ENCODE data around the gene CTTNBP2. TPM values are rescaled to one million over a fixed set of nuclear protein-coding genes. Genes with fewer than 3 reads are reported as not detected.

Gene CTTNBP2
- total RNA-seq, 2 donors from 2014 or later = 1.5 to 1.8 TPM

GRCh38 chr7:117830422-117830954 lies 42.8 kb downstream of the CTTNBP2 start:
- Histone ChIP-seq H3K9ac (ENCODE audit: low read depth in 2 of 2, low read length in 2 of 2) (no peak overlapping the region), H3K27ac (no peak overlapping the region), H3K9me3 (no peaks in the 10 kb centered on the region), H3K4me3 (no peak overlapping the region), H3K36me3 (no peaks in the 10 kb centered on the region), H3K4me1 (no peaks in the 10 kb centered on the region), H3K27me3 (no peaks in the 10 kb centered on the region)
- TF ChIP-seq CTCF (IDR thresholded peaks at IDR 0.05) = no peak
- intact Hi-C loops (cut with DNase I) = no loop called here
- no peak for DNase-seq

GRCh38 chr7:117829450-117830117 lies 43.7 kb downstream of the CTTNBP2 start:
- Histone ChIP-seq H3K4me3 (no peak overlapping the region), H3K9ac (ENCODE audit: low read depth in 2 of 2, low read length in 2 of 2) (no peak overlapping the region), H3K27me3 (no peaks in the 10 kb centered on the region), H3K9me3 (no peaks in the 10 kb centered on the region), H3K27ac (no peak overlapping the region), H3K4me1 (no peaks in the 10 kb centered on the region), H3K36me3 (no peaks in the 10 kb centered on the region)
- no peak for DNase-seq
- intact Hi-C loops (cut with DNase I) = no loop called here
- TF ChIP-seq CTCF (IDR thresholded peaks at IDR 0.05) = no peak

DNA sequence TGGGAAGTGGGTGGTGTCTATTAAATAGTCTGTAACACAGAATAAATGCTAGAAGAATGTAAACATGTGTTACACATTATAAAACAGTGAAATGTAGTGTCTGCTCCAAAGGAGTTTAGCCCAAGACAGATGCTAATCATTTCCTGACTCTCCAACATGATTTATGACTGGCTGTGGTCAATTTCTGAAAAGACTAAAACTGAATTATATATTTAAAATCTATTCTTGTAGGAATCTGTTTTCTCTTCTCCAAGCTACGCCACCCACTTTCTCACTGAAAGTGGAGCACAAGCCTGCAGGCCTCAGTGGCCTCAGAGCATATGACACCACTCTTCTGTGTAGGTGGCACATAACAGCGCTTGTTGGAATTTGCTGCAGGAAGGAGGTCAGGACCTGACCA lies 44.4 kb downstream of the CTTNBP2 start:
- H3K27me3 ChIP-seq = no peaks in the 10 kb centered on the region
- no peak overlapping the region for H3K9ac ChIP-seq (ENCODE audit: low read depth in 2 of 2, low read length in 2 of 2)
- no peaks in the 10 kb centered on the region for H3K36me3 ChIP-seq
- intact Hi-C loops (cut with DNase I) = no loop called here
- no peaks in the 10 kb centered on the region for H3K9me3 ChIP-seq
- no peak for DNase-seq
- no peak overlapping the region for H3K27ac ChIP-seq
- H3K4me1 ChIP-seq = no peaks in the 10 kb centered on the region
- no peak for TF ChIP-seq CTCF (IDR thresholded peaks at IDR 0.05)
- no peak overlapping the region for H3K4me3 ChIP-seq

GRCh38 chr7:117827862-117828261 lies 45.4 kb downstream of the CTTNBP2 start:
- H3K4me1 ChIP-seq = no peaks in the 10 kb centered on the region
- no peak overlapping the region for H3K27ac ChIP-seq
- H3K9ac ChIP-seq (ENCODE audit: low read depth in 2 of 2, low read length in 2 of 2) = no peak overlapping the region
- H3K27me3 ChIP-seq = no peaks in the 10 kb centered on the region
- no peaks in the 10 kb centered on the region for H3K9me3 ChIP-seq
- DNase-seq = no peak
- no peaks in the 10 kb centered on the region for H3K36me3 ChIP-seq
- no peak for TF ChIP-seq CTCF (IDR thresholded peaks at IDR 0.05)
- H3K4me3 ChIP-seq = no peak overlapping the region
- intact Hi-C loops (cut with DNase I) = no loop called here

DNA sequence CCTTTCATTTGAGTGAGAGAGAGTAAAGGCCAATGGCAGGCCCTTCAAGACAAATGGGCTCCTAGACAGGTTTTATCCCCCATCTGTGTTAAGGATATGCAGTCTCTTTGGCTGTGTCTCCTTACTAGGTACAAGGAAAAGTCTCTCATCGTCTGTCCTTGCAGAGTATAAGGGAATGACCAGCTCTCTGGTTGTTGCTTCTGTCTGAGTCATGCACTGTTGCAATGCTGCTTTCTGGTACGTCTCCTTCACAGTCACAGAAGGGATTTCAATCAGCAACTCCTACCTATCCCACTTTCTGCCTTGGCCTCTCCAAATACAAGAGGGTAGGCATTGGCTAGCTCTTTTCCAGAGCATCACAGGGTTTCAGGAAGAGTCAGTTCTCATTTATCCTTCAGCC lies 48.1 kb downstream of the CTTNBP2 start:
- Histone ChIP-seq H3K4me1 (no peaks in the 10 kb centered on the region), H3K4me3 (no peak overlapping the region), H3K27ac (no peak overlapping the region), H3K9ac (ENCODE audit: low read depth in 2 of 2, low read length in 2 of 2) (no peak overlapping the region), H3K36me3 (no peaks in the 10 kb centered on the region), H3K27me3 (no peaks in the 10 kb centered on the region), H3K9me3 (no peaks in the 10 kb centered on the region)
- no peak for TF ChIP-seq CTCF (IDR thresholded peaks at IDR 0.05)
- intact Hi-C loops (cut with DNase I) = loop anchor here (2.0 kb wide), 1 partner anchor 14 kb away; no protein-coding TSS in a partner anchor
- no peak for DNase-seq
